Astrocyte (in vitro differentiated cells and primary cell): ENCODE data around the gene STARD13. TPM values are rescaled to one million over a fixed set of nuclear protein-coding genes. Genes with fewer than 3 reads are reported as not detected.

Source experiments
- DNase-seq: peaks from one replicate; pipeline ENCODE4 v3.0.0-alpha.2; 2010; ENCODE audit warnings: low read depth
- FAIRE-seq: peaks from 2 replicates; lab custom pipeline; 2011; peaks lifted over from hg19 to GRCh38; lab: Jason Lieb, UNC
- H2AFZ ChIP-seq: 2 replicates; pipeline ENCODE4 v1.6.0; 2012; ENCODE audit warnings: low read depth, low read length, inconsistent platforms
- H3K27ac ChIP-seq: 2 replicates; pipeline ENCODE4 v1.5.1; 2011; ENCODE audit warnings: low read depth, low read length, inconsistent platforms
- H3K27me3 ChIP-seq: 2 replicates; pipeline ENCODE4 v1.6.0; 2011; ENCODE audit warnings: low read length, inconsistent platforms; ENCODE audit not compliant: insufficient read depth
- H3K36me3 ChIP-seq: 2 replicates; pipeline ENCODE4 v1.5.1; 2011; ENCODE audit warnings: low read length, inconsistent platforms; ENCODE audit not compliant: insufficient read depth
- H3K4me1 ChIP-seq: 2 replicates; pipeline ENCODE4 v1.5.1; 2011; ENCODE audit warnings: low read length, inconsistent platforms; ENCODE audit not compliant: insufficient read depth
- H3K4me2 ChIP-seq: 2 replicates; pipeline ENCODE4 v1.6.0; 2012; ENCODE audit warnings: low read length, inconsistent platforms
- H3K4me3 ChIP-seq: 2 replicates; pipeline ENCODE4 v1.5.1; 2011; ENCODE audit warnings: low read depth, mild to moderate bottlenecking, low read length, inconsistent platforms; ENCODE audit not compliant: insufficient read depth
- H3K79me2 ChIP-seq: 2 replicates; pipeline ENCODE4 v1.6.0; 2012; ENCODE audit warnings: mild to moderate bottlenecking, low read length, inconsistent platforms; ENCODE audit not compliant: insufficient read depth
- H3K9ac ChIP-seq: 2 replicates; pipeline ENCODE4 v1.6.0; 2012; ENCODE audit warnings: mild to moderate bottlenecking, low read length, inconsistent platforms
- H3K9me3 ChIP-seq: 2 replicates; pipeline ENCODE4 v1.5.1; 2012; ENCODE audit warnings: low read depth, mild to moderate bottlenecking, low read length, inconsistent platforms; ENCODE audit not compliant: insufficient read depth
- H4K20me1 ChIP-seq: 2 replicates; pipeline ENCODE4 v1.6.0; 2012; ENCODE audit warnings: low read length, inconsistent platforms; ENCODE audit not compliant: insufficient read depth
- H3K27ac Mint-ChIP-seq: one replicate; pipeline ENCODE4 v1.8.0; 2021; ENCODE audit warnings: mild to moderate bottlenecking, mixed read lengths; ENCODE audit not compliant: unreplicated experiment
- H3K27me3 Mint-ChIP-seq: one replicate; pipeline ENCODE4 v1.8.0; 2021; ENCODE audit warnings: low read depth, mixed read lengths; ENCODE audit not compliant: unreplicated experiment
- H3K36me3 Mint-ChIP-seq: one replicate; pipeline ENCODE4 v1.8.0; 2021; ENCODE audit warnings: low read depth, mixed read lengths; ENCODE audit not compliant: unreplicated experiment
- H3K4me1 Mint-ChIP-seq: one replicate; pipeline ENCODE4 v1.8.0; 2021; ENCODE audit warnings: low read depth, mixed read lengths; ENCODE audit not compliant: unreplicated experiment
- H3K4me3 Mint-ChIP-seq: one replicate; pipeline ENCODE4 v1.8.0; 2021; ENCODE audit warnings: mild to moderate bottlenecking, moderate library complexity, mixed read lengths; ENCODE audit not compliant: unreplicated experiment
- H3K9me3 Mint-ChIP-seq: one replicate; pipeline ENCODE4 v1.8.0; 2021; ENCODE audit warnings: mild to moderate bottlenecking, mixed read lengths; ENCODE audit not compliant: unreplicated experiment
- EZH2 ChIP-seq: IDR thresholded peaks from 2 replicates; pipeline ENCODE4 v1.6.1; 2012; ENCODE audit warnings: mild to moderate bottlenecking, low read length, inconsistent platforms; ENCODE audit not compliant: insufficient read depth
- total RNA-seq: library from RNA; stranded (reverse); gene quantifications from 2 replicates; pipeline ENCODE4 v1.2.1, GENCODE V29; 2021
- TF ChIP-seq, protein P1 (sequence below): IDR thresholded peaks from 2 replicates; pipeline ENCODE4 v1.5.1; 2011; ENCODE audit warnings: low read depth, mild to moderate bottlenecking, inconsistent platforms, low read length, moderate library complexity; ENCODE audit not compliant: insufficient read depth

STARD13 gene
- total RNA-seq, 1 donor from 2014 or later = 30.1 TPM

DNA sequence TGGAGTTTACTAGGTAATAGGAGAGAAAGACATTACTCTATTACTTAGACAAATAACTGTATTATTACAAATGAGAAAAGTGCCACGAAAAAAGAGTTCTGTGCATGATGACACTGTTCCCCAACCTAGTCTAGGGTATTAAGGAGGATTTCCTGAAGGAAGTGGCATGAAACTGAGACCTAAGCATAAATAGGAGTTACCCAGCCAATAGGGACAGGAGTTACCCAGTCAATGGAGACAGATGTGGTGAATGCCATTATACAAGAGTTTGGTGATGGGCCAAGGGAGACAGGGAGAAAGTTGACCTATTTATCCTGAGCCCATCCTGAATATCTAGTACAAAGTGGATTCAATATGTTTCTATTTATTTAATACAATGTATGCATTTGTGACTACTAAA is 203.9 kb downstream of the STARD13 start:
- H3K4me1 ChIP-seq = peaks cover 3% of the 10 kb centered on the region
- Mint-ChIP-seq H3K4me3 (no peak overlapping the region), H3K9me3 (peaks cover 2% of the 10 kb centered on the region), H3K27ac (no peak overlapping the region), H3K4me1 (peaks cover 5% of the 10 kb centered on the region), H3K36me3 (no peaks in the 10 kb centered on the region), H3K27me3 (no peaks in the 10 kb centered on the region)
- no peaks in the 10 kb centered on the region for H3K9me3 ChIP-seq
- H3K27ac ChIP-seq = no peak overlapping the region
- no peak for TF ChIP-seq EZH2
- TF ChIP-seq, protein P1, sequence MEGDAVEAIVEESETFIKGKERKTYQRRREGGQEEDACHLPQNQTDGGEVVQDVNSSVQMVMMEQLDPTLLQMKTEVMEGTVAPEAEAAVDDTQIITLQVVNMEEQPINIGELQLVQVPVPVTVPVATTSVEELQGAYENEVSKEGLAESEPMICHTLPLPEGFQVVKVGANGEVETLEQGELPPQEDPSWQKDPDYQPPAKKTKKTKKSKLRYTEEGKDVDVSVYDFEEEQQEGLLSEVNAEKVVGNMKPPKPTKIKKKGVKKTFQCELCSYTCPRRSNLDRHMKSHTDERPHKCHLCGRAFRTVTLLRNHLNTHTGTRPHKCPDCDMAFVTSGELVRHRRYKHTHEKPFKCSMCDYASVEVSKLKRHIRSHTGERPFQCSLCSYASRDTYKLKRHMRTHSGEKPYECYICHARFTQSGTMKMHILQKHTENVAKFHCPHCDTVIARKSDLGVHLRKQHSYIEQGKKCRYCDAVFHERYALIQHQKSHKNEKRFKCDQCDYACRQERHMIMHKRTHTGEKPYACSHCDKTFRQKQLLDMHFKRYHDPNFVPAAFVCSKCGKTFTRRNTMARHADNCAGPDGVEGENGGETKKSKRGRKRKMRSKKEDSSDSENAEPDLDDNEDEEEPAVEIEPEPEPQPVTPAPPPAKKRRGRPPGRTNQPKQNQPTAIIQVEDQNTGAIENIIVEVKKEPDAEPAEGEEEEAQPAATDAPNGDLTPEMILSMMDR = no peak
- H3K27me3 ChIP-seq = no peaks in the 10 kb centered on the region
- H3K9ac ChIP-seq = no peak overlapping the region
- FAIRE-seq (no peak), DNase-seq (no peak)
- H4K20me1 ChIP-seq = no peaks in the 10 kb centered on the region
- H2AFZ ChIP-seq = no peak overlapping the region
- H3K79me2 ChIP-seq = no peaks in the 10 kb centered on the region
- H3K36me3 ChIP-seq = no peaks in the 10 kb centered on the region
- no peak overlapping the region for H3K4me3 ChIP-seq
- no peak overlapping the region for H3K4me2 ChIP-seq

DNA sequence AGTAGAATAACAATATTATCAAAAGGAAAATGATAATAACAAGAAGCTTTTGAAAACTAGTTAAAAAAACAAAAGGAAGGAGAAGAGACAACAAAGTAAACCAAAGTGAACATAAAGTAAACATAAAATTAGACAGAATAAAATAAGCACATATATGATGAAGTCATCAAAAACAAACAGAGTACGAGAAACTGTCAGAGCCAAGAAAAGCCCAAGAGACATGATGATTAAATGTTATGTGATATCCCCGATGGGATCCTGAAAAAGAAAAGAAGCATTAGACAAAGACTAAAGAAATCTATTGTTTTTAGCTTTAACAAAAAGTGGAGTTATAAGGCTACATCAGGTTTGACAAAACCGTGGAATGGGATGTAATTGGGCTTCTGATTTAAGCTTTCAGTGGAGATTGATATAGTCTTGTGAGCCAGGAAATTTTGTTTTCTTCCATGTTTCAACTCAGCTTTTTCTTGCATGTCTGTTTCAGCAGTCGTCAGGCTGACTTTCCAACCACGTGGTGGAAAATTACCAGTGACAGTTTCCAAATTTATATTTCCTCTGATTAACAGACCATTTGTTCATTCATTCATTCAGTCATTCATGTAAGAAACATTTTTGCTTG is 204.5 kb downstream of the STARD13 start:
- no peak overlapping the region for H3K4me3 Mint-ChIP-seq
- H3K79me2 ChIP-seq = no peaks in the 10 kb centered on the region
- no peaks in the 10 kb centered on the region for H3K4me1 Mint-ChIP-seq
- no peaks in the 10 kb centered on the region for H3K9me3 ChIP-seq
- no peak overlapping the region for H3K27ac ChIP-seq
- H2AFZ ChIP-seq = no peak overlapping the region
- H3K36me3 ChIP-seq = no peaks in the 10 kb centered on the region
- no peaks in the 10 kb centered on the region for H3K4me1 ChIP-seq
- no peak for TF ChIP-seq EZH2
- TF ChIP-seq, protein P1 = no peak
- H3K27ac Mint-ChIP-seq = no peak overlapping the region
- no peaks in the 10 kb centered on the region for H4K20me1 ChIP-seq
- peaks cover 2% of the 10 kb centered on the region for H3K9me3 Mint-ChIP-seq
- no peak overlapping the region for H3K4me3 ChIP-seq
- no peak for DNase-seq
- peaks cover under 1% of the 10 kb centered on the region for H3K27me3 Mint-ChIP-seq
- no peaks in the 10 kb centered on the region for H3K27me3 ChIP-seq
- H3K36me3 Mint-ChIP-seq = no peaks in the 10 kb centered on the region
- H3K4me2 ChIP-seq = peak overlapping the region; percentile 11
- H3K9ac ChIP-seq = no peak overlapping the region
- FAIRE-seq = no peak

DNA sequence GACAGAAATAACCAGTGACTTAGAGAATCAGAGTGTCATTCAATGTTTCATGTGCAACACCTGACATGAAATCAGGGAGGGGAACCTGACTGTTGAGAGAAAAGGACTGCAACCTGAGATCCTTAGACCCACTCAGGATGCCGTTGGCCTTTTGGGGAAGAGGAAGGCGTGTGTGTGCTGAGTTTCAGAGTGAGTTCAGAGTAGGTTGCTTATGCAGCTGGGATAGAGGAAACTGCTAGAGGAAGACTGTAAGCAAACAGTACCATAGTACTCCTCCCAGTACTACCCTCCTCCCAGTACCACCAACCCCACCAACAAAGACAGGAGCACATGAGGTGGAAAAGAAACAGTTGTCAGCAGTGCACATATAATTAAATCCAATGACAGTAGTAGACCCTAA is 205.6 kb downstream of the STARD13 start:
- Mint-ChIP-seq H3K4me3 (no peak overlapping the region), H3K9me3 (peaks cover 2% of the 10 kb centered on the region), H3K27me3 (peaks cover 8% of the 10 kb centered on the region), H3K4me1 (no peaks in the 10 kb centered on the region), H3K27ac (no peak overlapping the region), H3K36me3 (no peaks in the 10 kb centered on the region)
- H4K20me1 ChIP-seq = no peaks in the 10 kb centered on the region
- no peaks in the 10 kb centered on the region for H3K79me2 ChIP-seq
- H2AFZ ChIP-seq = no peak overlapping the region
- no peaks in the 10 kb centered on the region for H3K27me3 ChIP-seq
- H3K9me3 ChIP-seq = no peaks in the 10 kb centered on the region
- H3K4me2 ChIP-seq = no peak overlapping the region
- H3K4me1 ChIP-seq = no peaks in the 10 kb centered on the region
- TF ChIP-seq, protein P1 = no peak
- TF ChIP-seq EZH2 = no peak
- FAIRE-seq (no peak), DNase-seq (no peak)
- H3K27ac ChIP-seq = no peak overlapping the region
- H3K36me3 ChIP-seq = no peaks in the 10 kb centered on the region
- H3K4me3 ChIP-seq = no peak overlapping the region
- no peak overlapping the region for H3K9ac ChIP-seq
